WTC11 (cell line): ENCODE data around the gene EPX.

Experiments
- EMX1 ChIP-seq: fragments of 250-450 bp; sonication (Bioruptor Pico); IDR thresholded peaks from 2 replicates; pipeline ENCODE4 v1.8.0; 2021; ENCODE audit warnings: mild to moderate bottlenecking
- JUN ChIP-seq: sonication (generic); formaldehyde crosslinking; IDR thresholded peaks from 2 replicates; pipeline ENCODE4 v1.8.0; 2023; ENCODE audit warnings: mild to moderate bottlenecking, missing genetic modification reagents
- NR3C1 ChIP-seq: sonication (generic); formaldehyde crosslinking; conservative IDR thresholded peaks from 2 replicates; pipeline ENCODE4 v1.8.1; 2023; ENCODE audit warnings: low read depth, mild to moderate bottlenecking, missing genetic modification reagents
- RELA ChIP-seq: sonication (generic); formaldehyde crosslinking; IDR thresholded peaks from 2 replicates; pipeline ENCODE4 v1.8.1; 2022; ENCODE audit warnings: missing genetic modification reagents, mild to moderate bottlenecking, borderline replicate concordance
- TF ChIP-seq, protein P1 (sequence below): fragments of 200-600 bp; IDR thresholded peaks from 2 replicates; pipeline ENCODE4 v1.8.0; 2022; ENCODE audit warnings: antibody characterized with exemption
- TF ChIP-seq, protein P2 (sequence below): sonication (generic); formaldehyde crosslinking; IDR thresholded peaks from 2 replicates; pipeline ENCODE4 v1.8.1; 2022; ENCODE audit warnings: mild to moderate bottlenecking, moderate library complexity, missing genetic modification reagents
- TF ChIP-seq, protein P3 (sequence below): sonication (generic); formaldehyde crosslinking; IDR thresholded peaks from 2 replicates; pipeline ENCODE4 v1.8.1; 2023; ENCODE audit warnings: mild to moderate bottlenecking, missing genetic modification reagents, borderline replicate concordance
- TF ChIP-seq, protein P4 (sequence below): sonication (generic); formaldehyde crosslinking; IDR thresholded peaks from 2 replicates; pipeline ENCODE4 v1.8.0; 2022; ENCODE audit warnings: mild to moderate bottlenecking, missing genetic modification reagents
- TF ChIP-seq, protein P5 (sequence below): sonication (generic); formaldehyde crosslinking; IDR thresholded peaks from 2 replicates; pipeline ENCODE4 v1.8.1; 2023; ENCODE audit warnings: mild to moderate bottlenecking, missing genetic modification reagents
- TF ChIP-seq, protein P6 (sequence below): sonication (generic); formaldehyde crosslinking; conservative IDR thresholded peaks from 2 replicates; pipeline ENCODE4 v1.8.1; 2022; ENCODE audit warnings: mild to moderate bottlenecking, missing genetic modification reagents
- TF ChIP-seq, protein P7 (sequence below): sonication (generic); formaldehyde crosslinking; IDR thresholded peaks from 2 replicates; pipeline ENCODE4 v1.8.0; 2022; ENCODE audit warnings: mild to moderate bottlenecking, missing genetic modification reagents

DNA sequence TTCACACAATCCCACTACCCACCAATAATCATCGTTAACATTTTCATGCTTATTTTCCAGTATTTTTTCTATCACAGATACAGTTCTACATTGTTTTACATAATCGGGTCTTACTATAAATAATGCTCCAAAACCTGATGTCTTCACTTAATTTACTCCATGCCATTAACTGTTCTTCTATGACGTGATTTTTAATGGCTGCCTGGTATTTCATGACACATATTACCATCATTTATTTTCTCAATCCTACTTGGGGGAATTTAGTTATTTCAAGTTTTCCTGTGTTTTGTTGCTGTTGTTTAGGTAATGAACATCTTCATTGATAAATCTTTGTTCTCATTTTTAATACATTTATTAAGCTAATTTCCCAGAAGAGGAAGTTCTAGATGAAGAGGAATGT lies 60.6 kb downstream of the EPX start:
- TF ChIP-seq, protein P1, sequence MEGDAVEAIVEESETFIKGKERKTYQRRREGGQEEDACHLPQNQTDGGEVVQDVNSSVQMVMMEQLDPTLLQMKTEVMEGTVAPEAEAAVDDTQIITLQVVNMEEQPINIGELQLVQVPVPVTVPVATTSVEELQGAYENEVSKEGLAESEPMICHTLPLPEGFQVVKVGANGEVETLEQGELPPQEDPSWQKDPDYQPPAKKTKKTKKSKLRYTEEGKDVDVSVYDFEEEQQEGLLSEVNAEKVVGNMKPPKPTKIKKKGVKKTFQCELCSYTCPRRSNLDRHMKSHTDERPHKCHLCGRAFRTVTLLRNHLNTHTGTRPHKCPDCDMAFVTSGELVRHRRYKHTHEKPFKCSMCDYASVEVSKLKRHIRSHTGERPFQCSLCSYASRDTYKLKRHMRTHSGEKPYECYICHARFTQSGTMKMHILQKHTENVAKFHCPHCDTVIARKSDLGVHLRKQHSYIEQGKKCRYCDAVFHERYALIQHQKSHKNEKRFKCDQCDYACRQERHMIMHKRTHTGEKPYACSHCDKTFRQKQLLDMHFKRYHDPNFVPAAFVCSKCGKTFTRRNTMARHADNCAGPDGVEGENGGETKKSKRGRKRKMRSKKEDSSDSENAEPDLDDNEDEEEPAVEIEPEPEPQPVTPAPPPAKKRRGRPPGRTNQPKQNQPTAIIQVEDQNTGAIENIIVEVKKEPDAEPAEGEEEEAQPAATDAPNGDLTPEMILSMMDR = no peak
- TF ChIP-seq, protein P2, sequence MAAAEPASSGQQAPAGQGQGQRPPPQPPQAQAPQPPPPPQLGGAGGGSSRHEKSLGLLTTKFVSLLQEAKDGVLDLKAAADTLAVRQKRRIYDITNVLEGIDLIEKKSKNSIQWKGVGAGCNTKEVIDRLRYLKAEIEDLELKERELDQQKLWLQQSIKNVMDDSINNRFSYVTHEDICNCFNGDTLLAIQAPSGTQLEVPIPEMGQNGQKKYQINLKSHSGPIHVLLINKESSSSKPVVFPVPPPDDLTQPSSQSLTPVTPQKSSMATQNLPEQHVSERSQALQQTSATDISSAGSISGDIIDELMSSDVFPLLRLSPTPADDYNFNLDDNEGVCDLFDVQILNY (CRISPR knock-in tag) = no peak
- TF ChIP-seq, protein P3, sequence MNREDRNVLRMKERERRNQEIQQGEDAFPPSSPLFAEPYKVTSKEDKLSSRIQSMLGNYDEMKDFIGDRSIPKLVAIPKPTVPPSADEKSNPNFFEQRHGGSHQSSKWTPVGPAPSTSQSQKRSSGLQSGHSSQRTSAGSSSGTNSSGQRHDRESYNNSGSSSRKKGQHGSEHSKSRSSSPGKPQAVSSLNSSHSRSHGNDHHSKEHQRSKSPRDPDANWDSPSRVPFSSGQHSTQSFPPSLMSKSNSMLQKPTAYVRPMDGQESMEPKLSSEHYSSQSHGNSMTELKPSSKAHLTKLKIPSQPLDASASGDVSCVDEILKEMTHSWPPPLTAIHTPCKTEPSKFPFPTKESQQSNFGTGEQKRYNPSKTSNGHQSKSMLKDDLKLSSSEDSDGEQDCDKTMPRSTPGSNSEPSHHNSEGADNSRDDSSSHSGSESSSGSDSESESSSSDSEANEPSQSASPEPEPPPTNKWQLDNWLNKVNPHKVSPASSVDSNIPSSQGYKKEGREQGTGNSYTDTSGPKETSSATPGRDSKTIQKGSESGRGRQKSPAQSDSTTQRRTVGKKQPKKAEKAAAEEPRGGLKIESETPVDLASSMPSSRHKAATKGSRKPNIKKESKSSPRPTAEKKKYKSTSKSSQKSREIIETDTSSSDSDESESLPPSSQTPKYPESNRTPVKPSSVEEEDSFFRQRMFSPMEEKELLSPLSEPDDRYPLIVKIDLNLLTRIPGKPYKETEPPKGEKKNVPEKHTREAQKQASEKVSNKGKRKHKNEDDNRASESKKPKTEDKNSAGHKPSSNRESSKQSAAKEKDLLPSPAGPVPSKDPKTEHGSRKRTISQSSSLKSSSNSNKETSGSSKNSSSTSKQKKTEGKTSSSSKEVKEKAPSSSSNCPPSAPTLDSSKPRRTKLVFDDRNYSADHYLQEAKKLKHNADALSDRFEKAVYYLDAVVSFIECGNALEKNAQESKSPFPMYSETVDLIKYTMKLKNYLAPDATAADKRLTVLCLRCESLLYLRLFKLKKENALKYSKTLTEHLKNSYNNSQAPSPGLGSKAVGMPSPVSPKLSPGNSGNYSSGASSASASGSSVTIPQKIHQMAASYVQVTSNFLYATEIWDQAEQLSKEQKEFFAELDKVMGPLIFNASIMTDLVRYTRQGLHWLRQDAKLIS (CRISPR knock-in tag) = no peak
- TF ChIP-seq, protein P4, sequence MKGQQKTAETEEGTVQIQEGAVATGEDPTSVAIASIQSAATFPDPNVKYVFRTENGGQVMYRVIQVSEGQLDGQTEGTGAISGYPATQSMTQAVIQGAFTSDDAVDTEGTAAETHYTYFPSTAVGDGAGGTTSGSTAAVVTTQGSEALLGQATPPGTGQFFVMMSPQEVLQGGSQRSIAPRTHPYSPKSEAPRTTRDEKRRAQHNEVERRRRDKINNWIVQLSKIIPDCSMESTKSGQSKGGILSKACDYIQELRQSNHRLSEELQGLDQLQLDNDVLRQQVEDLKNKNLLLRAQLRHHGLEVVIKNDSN (CRISPR knock-in tag) = no peak
- TF ChIP-seq NR3C1 (CRISPR knock-in tag) (no peak), JUN (CRISPR knock-in tag) (no peak), EMX1 (CRISPR knock-in tag) (no peak), RELA (CRISPR knock-in tag) (no peak)
- TF ChIP-seq, protein P5, sequence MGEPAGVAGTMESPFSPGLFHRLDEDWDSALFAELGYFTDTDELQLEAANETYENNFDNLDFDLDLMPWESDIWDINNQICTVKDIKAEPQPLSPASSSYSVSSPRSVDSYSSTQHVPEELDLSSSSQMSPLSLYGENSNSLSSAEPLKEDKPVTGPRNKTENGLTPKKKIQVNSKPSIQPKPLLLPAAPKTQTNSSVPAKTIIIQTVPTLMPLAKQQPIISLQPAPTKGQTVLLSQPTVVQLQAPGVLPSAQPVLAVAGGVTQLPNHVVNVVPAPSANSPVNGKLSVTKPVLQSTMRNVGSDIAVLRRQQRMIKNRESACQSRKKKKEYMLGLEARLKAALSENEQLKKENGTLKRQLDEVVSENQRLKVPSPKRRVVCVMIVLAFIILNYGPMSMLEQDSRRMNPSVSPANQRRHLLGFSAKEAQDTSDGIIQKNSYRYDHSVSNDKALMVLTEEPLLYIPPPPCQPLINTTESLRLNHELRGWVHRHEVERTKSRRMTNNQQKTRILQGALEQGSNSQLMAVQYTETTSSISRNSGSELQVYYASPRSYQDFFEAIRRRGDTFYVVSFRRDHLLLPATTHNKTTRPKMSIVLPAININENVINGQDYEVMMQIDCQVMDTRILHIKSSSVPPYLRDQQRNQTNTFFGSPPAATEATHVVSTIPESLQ (CRISPR knock-in tag) = no peak
- TF ChIP-seq, protein P6, sequence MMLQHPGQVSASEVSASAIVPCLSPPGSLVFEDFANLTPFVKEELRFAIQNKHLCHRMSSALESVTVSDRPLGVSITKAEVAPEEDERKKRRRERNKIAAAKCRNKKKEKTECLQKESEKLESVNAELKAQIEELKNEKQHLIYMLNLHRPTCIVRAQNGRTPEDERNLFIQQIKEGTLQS (CRISPR knock-in tag) = no peak
- TF ChIP-seq, protein P7, sequence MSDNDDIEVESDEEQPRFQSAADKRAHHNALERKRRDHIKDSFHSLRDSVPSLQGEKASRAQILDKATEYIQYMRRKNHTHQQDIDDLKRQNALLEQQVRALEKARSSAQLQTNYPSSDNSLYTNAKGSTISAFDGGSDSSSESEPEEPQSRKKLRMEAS (CRISPR knock-in tag) = no peak
